Adrenal gland (tissue), 12 donors: ENCODE measurements around the gene SNX25. TPM values are rescaled to one million over a fixed set of nuclear protein-coding genes. Genes with fewer than 3 reads are reported as not detected.

Source experiments
- DNase-seq, 7 donors: peaks; one replicate each; pipeline ENCODE4 v3.0.0-alpha.2; 2019 to 2020
- H3K27ac ChIP-seq, 5 donors: fragments of 200-600 bp; sonication (generic) in 4 of 5; 1 replicate in 3 of 5; 2 replicates in 2 of 5; pipeline versions ENCODE4 v1.5.1 to v1.8.0; 2016 to 2020; ENCODE audit warnings: mild to moderate bottlenecking in 1 of 5
- H3K27me3 ChIP-seq: fragments of 200-600 bp; 2 replicates; pipeline ENCODE4 v1.8.0; 2021
- H3K36me3 ChIP-seq, 2 donors: fragments of 200-600 bp; replicated peaks in 1 of 2; 1 replicate in 1 of 2; 2 replicates in 1 of 2; pipeline versions ENCODE4 v1.5.1 to v1.8.0; 2018 to 2022
- H3K4me1 ChIP-seq, 2 donors: fragments of 200-600 bp; replicated peaks in 1 of 2; 1 replicate in 1 of 2; 2 replicates in 1 of 2; pipeline versions ENCODE4 v1.5.1 to v1.8.0; 2018 to 2021
- H3K4me3 ChIP-seq, 4 donors: fragments of 200-600 bp; sonication (generic) in 3 of 4; one replicate each; pipeline ENCODE4 v1.5.1; 2016 to 2018
- H3K9me3 ChIP-seq, 3 donors: fragments of 200-600 bp; sonication (generic) in 1 of 3; replicated peaks in 1 of 3; 1 replicate in 2 of 3; 2 replicates in 1 of 3; pipeline versions ENCODE4 v1.5.1 to v1.8.0; 2016 to 2021
- POLR2A ChIP-seq, 2 donors: fragments of 450-650 bp; IDR thresholded peaks; one replicate each; pipeline ENCODE4 v1.6.1; 2017; ENCODE audit warnings: antibody characterized with exemption in 2 of 2, mild to moderate bottlenecking in 2 of 2, moderate library complexity in 1 of 2
- WGBS, 4 donors: extraction: QIAGEN DNeasy Blood & Tissue Kit in 2 of 4; methylation state at CpG; one replicate each; pipeline versions ENCODE4 v1.1.5 to v1.1.7; 2013 to 2017; 5-methylcytosine and 5-hydroxymethylcytosine counted together
- intact Hi-C, 2 donors: fragments of 100-400 bp; cut with DNase I; formaldehyde crosslinking; loops; one replicate each; pipeline versions ENCODE4 v1.14.1 to v1.15.0; 2022 to 2023
- polyA plus RNA-seq, 3 donors: library from polyadenylated mRNA; stranded (reverse); fragments of 200-250 nt in 2 of 3; fragments of 350-450 nt in 1 of 3; fragmentation: Illumina TruSeq in 1 of 3; extraction: RNeasy Lipid Tissue Mini Kit (QIAGEN cat#74804) in 1 of 3; gene quantifications; one replicate each; pipeline ENCODE4 v1.2.3, GENCODE V29; 2013 to 2014
- total RNA-seq, 9 donors: library from RNA; depleted of rRNA in 4 of 9; stranded (reverse); fragments of >200 nt in 4 of 9; fragments of 120-200 nt in 1 of 9; fragmentation: NEBNext Ultra II Directional in 1 of 9; extraction: Animal tissue kit (Norgen Biotek cat#: 25700) in 1 of 9; gene quantifications; one replicate each; pipeline versions ENCODE4 v1.1.0 to v1.2.4, GENCODE V29; 2013 to 2023
- TF ChIP-seq, protein P1 (sequence below), 6 experiments: fragments of 450-650 bp in 4 of 6; fragments of 200-600 bp in 2 of 6; sonication (generic) in 1 of 6; IDR thresholded peaks; 1 replicate in 5 of 6; 2 replicates in 1 of 6; pipeline versions ENCODE4 v1.5.1 to v1.8.0; 2016 to 2021; ENCODE audit warnings: antibody characterized with exemption in 6 of 6, mild to moderate bottlenecking in 2 of 6, moderate library complexity in 1 of 6
- donor health status: healthy with polysubstance abuse.
- donor health status: Bipolar disorder and iron deficiency.
- donor health status: DM: yes; HTN: yes; CAD: no.
- donor health status: DM: no; HTN: no; CAD: no.
- donor health status: DM: no; HTN: no; CAD: no.
- donor health status: DM: yes; HTN: yes; CAD: no.

Gene SNX25
- total and polyA plus RNA-seq, 12 donors, result 4.7 to 29.3 (median 13.3) TPM

DNA sequence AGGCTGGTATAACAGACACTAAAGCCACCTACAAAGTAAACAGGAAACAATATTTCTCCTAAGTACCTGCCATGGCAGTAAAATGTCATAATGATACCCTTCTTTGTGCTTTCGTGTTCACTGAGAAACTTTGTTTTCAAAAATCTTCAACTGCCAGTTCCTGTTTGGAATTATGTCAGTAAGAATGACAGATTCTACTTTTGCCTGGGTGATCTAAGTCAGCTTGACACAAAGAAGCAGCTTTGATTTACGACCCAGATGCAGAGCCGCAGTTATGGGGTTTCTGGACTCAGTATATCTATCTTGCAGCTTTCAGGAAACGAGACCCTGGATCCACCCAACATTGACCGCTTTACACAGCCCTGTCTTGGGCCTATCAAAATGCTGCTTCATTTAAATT is 71.2 kb downstream of the SNX25 start:
- no peaks in the 10 kb centered on the region for H3K9me3 ChIP-seq
- no peaks in the 10 kb centered on the region for H3K27me3 ChIP-seq
- no peaks in the 10 kb centered on the region for H3K36me3 ChIP-seq
- intact Hi-C loops, result no loop called here
- no peak overlapping the region for H3K27ac ChIP-seq
- peaks cover 0 to 22% of the 10 kb centered on the region in 2 donors for H3K4me1 ChIP-seq
- no peak overlapping the region for H3K4me3 ChIP-seq
- no peak for TF ChIP-seq POLR2A (IDR thresholded peaks at IDR 0.05)
- TF ChIP-seq, protein P1, sequence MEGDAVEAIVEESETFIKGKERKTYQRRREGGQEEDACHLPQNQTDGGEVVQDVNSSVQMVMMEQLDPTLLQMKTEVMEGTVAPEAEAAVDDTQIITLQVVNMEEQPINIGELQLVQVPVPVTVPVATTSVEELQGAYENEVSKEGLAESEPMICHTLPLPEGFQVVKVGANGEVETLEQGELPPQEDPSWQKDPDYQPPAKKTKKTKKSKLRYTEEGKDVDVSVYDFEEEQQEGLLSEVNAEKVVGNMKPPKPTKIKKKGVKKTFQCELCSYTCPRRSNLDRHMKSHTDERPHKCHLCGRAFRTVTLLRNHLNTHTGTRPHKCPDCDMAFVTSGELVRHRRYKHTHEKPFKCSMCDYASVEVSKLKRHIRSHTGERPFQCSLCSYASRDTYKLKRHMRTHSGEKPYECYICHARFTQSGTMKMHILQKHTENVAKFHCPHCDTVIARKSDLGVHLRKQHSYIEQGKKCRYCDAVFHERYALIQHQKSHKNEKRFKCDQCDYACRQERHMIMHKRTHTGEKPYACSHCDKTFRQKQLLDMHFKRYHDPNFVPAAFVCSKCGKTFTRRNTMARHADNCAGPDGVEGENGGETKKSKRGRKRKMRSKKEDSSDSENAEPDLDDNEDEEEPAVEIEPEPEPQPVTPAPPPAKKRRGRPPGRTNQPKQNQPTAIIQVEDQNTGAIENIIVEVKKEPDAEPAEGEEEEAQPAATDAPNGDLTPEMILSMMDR (IDR thresholded peaks at IDR 0.05), result no peak
- 59 to 74% (median 70%) methylated on average over 5 of the region's 5 CpGs for WGBS, 4 donors
- no peak for DNase-seq

DNA sequence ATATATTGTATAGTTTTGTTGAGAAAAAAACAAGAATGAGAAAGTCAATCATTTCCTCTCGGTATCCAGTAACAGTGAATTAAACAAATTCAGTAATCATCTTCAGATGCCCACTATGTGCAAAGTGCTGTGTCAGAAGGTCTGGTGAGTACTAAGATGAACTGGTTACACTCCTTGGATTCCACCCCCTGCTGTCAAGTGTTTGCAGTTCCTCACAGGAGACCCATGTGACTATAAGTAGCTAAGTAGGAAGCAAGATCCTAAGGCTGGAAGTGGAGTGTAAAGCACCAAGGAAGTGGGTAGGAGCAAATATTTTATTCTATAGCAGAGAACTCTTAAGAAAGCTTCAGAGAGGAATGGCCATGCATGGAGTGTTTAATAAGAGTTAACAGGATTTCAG is 73.6 kb downstream of the SNX25 start:
- intact Hi-C loops, result no loop called here
- H3K36me3 ChIP-seq, result no peaks in the 10 kb centered on the region
- peaks cover 0 to 17% of the 10 kb centered on the region in 2 donors for H3K4me1 ChIP-seq
- H3K4me3 ChIP-seq, result no peak overlapping the region
- H3K27ac ChIP-seq, result no peak overlapping the region
- TF ChIP-seq POLR2A (IDR thresholded peaks at IDR 0.05), result no peak
- WGBS, 4 donors, result 94 to 100% (median 97%) methylated on average over 1 of the region's 1 CpG
- H3K9me3 ChIP-seq, result no peaks in the 10 kb centered on the region
- DNase-seq, result no peak
- no peaks in the 10 kb centered on the region for H3K27me3 ChIP-seq

DNA sequence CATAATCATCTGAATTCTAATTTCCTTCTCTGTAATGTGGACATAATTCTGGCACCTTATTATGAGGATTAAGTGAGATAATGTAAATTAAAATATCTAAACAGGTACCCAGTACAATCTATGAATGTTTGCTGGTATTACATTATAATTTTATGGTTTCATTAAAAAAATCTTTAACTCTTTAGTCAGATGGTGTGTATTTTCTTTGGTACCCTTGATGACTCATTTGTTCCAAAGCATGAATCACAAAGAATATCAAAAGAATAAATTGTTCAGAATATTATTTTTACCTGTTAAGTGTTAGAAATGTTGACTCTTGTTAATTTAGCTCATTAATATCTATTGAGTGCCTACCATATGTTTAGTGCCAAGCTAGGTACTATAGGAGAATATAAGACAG is 74.3 kb downstream of the SNX25 start:
- DNase-seq, result no peak
- peaks cover 0 to 17% of the 10 kb centered on the region in 2 donors for H3K4me1 ChIP-seq
- H3K9me3 ChIP-seq, result no peaks in the 10 kb centered on the region
- no peaks in the 10 kb centered on the region for H3K36me3 ChIP-seq
- TF ChIP-seq, protein P1 (IDR thresholded peaks at IDR 0.05), result no peak
- TF ChIP-seq POLR2A (IDR thresholded peaks at IDR 0.05), result no peak
- H3K27me3 ChIP-seq, result no peaks in the 10 kb centered on the region
- H3K4me3 ChIP-seq, result no peak overlapping the region
- intact Hi-C loops, result no loop called here
- no peak overlapping the region for H3K27ac ChIP-seq

DNA sequence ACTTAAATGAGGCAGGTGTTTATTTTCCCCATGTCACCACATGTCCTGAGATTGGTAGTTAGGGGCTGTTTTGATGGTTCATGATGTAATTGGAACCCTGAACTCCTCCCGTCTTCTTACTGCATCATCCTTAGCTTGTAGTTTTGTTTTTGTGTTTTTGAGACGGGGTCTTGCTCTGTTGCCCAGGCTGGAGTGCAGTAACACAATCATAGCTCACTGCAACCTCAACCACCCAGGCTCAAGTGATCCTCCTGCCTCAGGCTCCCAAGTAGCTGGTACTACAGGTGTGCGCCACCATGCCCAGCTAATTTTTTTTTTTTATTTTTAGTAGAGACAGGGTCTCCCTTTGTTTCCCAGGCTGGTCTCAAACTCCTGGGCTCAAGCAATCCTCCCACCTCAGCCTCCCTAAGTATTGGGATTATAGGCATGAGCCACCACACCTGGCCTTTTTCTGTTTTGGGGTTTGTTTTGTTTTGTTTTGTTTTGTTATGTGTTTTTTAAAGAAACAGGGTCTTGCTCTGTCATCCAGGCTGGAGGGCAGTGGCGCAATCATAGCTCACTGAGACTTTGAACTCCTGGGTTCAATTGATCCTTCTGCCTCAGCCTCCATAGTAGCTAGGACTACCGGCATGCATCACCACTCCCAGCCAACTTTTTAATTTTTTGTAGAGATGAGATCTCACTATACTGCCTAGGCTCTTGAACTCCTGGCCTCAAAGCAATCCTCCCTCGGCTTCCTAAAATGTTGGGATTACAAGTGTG is 76.4 kb downstream of the SNX25 start:
- H3K4me1 ChIP-seq, result no peaks in the 10 kb centered on the region
- no peaks in the 10 kb centered on the region for H3K27me3 ChIP-seq
- no peaks in the 10 kb centered on the region for H3K9me3 ChIP-seq
- DNase-seq, result no peak
- no peak overlapping the region for H3K4me3 ChIP-seq
- H3K36me3 ChIP-seq, result no peaks in the 10 kb centered on the region
- no peak for TF ChIP-seq POLR2A (IDR thresholded peaks at IDR 0.05)
- TF ChIP-seq, protein P1 (IDR thresholded peaks at IDR 0.05), result no peak
- intact Hi-C loops, result no loop called here
- 90 to 99% (median 97%) methylated on average over 6 of the region's 6 CpGs for WGBS, 4 donors
- no peak overlapping the region for H3K27ac ChIP-seq

DNA sequence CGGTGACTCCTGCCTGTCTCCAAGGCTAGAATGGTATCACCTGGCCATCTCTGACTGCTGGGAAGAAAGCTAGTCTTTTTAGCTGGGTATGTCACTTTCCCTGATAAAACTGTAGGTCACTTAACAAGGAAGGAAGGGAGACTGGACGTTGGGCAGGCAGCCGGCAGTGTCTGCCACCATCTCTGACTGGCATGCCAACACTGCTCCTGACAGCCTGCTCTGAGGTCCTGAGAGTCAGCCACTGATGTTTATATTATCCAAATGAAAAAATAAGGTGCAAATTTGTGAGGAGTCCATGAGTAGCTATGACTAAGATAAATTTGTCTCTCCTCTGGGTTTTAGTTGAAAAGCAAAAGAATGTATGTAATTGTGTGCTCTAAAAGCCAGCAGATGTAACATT is 77.2 kb downstream of the SNX25 start:
- Histone ChIP-seq H3K36me3 (no peaks in the 10 kb centered on the region), H3K4me3 (no peak overlapping the region), H3K4me1 (no peaks in the 10 kb centered on the region), H3K27me3 (no peaks in the 10 kb centered on the region), H3K9me3 (no peaks in the 10 kb centered on the region), H3K27ac (no peak overlapping the region)
- DNase-seq, result no peak
- intact Hi-C loops, result no loop called here
- 79 to 90% (median 88%) methylated on average over 3 of the region's 3 CpGs for WGBS, 4 donors
- TF ChIP-seq, protein P1 (IDR thresholded peaks at IDR 0.05), result no peak
- TF ChIP-seq POLR2A (IDR thresholded peaks at IDR 0.05), result no peak
